Ecto neural progenitor cell (in vitro differentiated cells): Measurements from ENCODE around the gene TEDC1.

Experiments
- DNase-seq: peaks from one replicate; pipeline ENCODE4 v3.0.0-alpha.2; 2018; ENCODE audit warnings: low spot score

TEDC1 gene

GRCh38 chr14:105474483-105475268 lies 16.4 kb upstream of the TEDC1 start, which contains the start of gene CRIP2:
Gene CRIP2, plus strand, starts transcription at chr14:105474821. Its CDS starts 42 bp downstream, at chr14:105474863.
- peak; percentile 75 for DNase-seq

GRCh38 chr14:105475269-105476096 lies 15.6 kb upstream of the TEDC1 start:
- DNase-seq, result no peak

- no peak for DNase-seq
These were observed 14.8 kb upstream of the TEDC1 start for GRCh38 chr14:105476097-105476830.

GRCh38 chr14:105476831-105477659 lies 14.0 kb upstream of the TEDC1 start:
- no peak for DNase-seq

- DNase-seq, result no peak
These were observed 13.2 kb upstream of the TEDC1 start for GRCh38 chr14:105477660-105478397.

DNA sequence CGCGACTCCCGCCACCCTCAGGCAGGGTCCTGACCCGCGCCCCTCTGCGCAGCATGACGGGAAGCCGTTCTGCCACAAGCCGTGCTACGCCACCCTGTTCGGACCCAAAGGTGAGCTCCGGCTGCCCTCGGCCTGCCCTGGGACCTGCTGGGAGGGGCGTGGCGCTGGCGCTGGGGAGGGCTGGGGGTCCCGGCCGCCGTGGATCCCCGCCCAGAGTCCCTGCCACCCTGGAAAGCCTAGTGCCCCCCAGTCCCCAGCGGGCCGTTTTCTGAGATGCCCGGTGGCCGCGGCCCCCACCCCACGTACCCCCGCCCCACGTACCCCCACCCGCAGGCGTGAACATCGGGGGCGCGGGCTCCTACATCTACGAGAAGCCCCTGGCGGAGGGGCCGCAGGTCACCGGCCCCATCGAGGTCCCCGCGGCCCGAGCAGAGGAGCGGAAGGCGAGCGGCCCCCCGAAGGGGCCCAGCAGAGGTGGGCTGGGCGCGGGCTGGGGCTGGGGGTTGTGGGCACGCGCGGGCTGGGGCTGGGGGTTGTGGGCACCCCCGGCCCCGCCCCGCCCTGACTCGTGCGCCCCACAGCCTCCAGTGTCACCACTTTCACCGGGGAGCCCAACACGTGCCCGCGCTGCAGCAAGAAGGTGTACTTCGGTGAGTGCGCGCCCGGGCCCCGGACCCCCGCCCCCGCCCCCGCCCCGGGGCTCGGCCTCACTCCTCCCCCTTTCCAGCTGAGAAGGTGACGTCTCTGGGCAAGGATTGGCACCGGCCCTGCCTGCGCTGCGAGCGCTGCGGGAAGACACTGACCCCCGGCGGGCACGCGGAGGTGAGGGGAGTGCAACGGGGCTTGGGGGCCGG lies 12.4 kb upstream of the TEDC1 start:
- no peak for DNase-seq

- no peak for DNase-seq
These were observed 11.5 kb upstream of the TEDC1 start for GRCh38 chr14:105479431-105480158.

GRCh38 chr14:105480199-105480746 lies 10.8 kb upstream of the TEDC1 start:
- DNase-seq, result no peak

- peak; percentile 96 for DNase-seq
These were observed 9.9 kb upstream of the TEDC1 start for GRCh38 chr14:105480807-105481801.

DNA sequence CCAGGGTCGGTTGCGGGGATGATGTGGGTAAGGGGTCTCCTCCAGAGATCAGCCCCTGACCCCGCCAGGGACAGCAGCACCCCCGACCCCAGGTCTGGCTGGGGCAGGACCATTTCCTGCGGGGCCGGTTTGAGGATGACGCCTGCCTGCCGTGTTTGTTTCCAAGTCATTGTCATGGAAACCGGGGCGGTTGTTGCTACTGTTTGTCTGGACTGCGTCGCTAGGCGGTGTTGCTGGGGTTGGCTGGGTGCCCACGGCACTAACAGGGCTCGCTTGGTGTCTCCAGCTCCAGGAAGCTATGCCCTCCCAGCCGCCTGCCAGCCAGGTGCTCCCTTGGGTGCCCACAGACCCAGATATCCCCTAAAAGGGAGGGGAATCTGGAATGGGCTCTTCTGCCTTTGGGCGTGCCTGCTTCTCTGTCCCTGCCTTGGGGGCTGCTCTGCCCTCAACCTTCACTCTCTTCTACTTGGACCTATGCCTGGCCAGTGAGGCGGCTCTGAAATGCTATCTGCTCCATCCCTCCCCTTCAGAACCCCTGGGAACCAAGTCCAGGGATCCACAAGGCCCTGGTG lies 9.1 kb upstream of the TEDC1 start:
- peak; percentile 88 for DNase-seq

GRCh38 chr14:105482486-105483110 lies 8.4 kb upstream of the TEDC1 start:
- DNase-seq, result no peak

GRCh38 chr14:105483300-105484068 lies 7.6 kb upstream of the TEDC1 start:
- no peak for DNase-seq

DNA sequence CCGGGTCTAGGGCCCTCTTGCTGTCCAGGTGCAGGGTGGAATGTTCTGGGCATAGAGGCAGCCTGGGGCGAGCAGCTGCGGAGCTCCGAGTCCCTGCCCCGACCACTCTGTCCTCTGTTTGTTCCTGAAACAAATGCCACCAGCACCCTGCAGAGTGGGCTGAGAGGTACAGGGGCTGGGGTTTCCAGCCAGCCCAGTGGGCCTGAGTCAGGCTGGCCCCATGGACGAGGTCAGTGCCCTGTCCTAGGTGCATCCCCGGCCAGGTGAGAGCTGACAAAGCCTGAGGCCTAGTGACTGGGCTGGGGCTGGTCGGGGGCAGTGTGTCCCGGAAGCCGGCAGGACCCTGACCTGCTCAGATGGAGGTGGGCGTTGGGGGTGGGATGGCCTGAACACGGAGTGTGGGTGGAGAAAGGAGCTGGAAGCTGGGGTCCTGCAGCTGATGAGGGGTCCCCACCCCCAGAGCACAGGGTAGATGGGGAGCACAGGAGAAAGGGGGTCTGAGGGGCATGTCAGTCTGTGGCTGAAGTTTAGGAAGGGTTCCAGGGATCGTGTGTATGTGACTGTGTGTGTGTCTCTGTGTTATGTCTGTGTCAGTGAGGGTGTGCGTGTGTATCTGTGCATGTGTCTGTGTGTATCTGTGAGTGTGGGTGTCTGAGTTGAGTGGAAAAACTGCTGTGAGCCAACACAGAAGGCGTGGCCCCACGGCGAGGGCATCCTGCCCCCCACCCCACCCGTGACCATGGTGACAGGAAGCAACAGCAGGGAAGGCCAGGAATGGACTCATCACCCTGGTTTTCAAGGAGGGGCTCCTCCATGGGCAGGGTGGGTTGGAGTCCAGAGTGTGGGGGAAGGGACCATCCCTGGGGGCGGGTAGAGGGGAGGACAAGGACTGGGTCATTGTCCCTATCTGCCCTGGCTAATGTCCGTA lies 6.7 kb upstream of the TEDC1 start:
- DNase-seq, result no peak

GRCh38 chr14:105484997-105485393 lies 6.1 kb upstream of the TEDC1 start:
- no peak for DNase-seq

DNA sequence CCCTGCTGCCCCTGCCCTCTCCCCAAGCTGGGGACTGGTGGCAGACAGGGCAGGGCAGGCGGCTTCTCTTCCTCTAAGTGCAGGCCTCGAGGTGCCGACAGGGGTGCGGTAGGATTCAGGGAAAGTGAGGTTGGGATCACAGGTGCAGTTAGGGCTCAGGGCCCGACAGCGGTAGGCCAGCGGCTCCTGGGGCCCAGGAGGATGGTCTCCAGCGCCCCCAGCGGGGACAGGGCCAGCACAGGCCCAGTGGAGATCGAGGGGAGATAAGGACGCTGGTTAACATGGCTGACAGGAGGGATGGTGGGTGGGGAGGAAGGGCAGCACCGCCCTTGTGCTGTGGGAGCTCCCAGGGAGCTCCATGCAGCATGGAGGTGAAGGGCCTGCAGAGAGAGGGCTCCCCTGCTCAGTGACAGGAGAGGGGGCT lies 5.3 kb upstream of the TEDC1 start:
- DNase-seq, result peak; percentile 78
